Neural progenitor cell (in vitro differentiated cells): ENCODE data around the gene SPAAR.

Experiments used
- EZH2 ChIP-seq: fragments of 200-600 bp; sonication (generic); IDR thresholded peaks from 2 replicates; pipeline ENCODE4 v1.6.1; 2017; ENCODE audit warnings: antibody characterized with exemption, mild to moderate bottlenecking, moderate library complexity
- EZH2phosphoT487 ChIP-seq: fragments of 200-600 bp; sonication (generic); IDR thresholded peaks from 2 replicates; pipeline ENCODE4 v1.6.1; 2017; ENCODE audit warnings: antibody characterized with exemption

DNA sequence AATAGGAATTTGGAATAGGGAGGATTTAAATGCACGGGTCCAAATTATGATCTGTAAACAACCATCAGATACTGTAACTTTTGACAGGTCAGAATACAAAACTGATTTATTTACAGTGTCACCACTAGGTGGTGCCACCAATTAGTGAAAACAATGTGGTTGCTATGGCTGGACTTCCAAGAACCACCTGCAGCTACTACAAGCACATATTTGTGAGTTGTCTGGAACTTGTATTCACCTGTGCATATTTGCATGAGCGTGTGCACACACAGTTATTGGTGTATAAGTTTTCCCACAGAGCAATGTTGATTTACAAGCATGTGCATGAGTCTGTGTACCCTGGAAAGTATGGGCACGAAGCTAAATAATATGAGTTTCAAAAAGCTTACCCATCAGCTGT lies 6.2 kb upstream of the SPAAR start:
- TF ChIP-seq EZH2 (no peak), EZH2phosphoT487 (no peak)
